Endothelial cell of umbilical vein (primary cell): ENCODE results near the gene DPYD. TPM values are rescaled to one million over a fixed set of nuclear protein-coding genes. Genes with fewer than 3 reads are reported as not detected.

Source experiments
- BruUV-seq: library from RNA; stranded (reverse); fragments of 400-500 nt; replicated peaks from 2 replicates; lab custom pipeline; 2021; lab: Mats Ljungman, UMichigan
- CTCF ChIA-PET: fragments of 300-600, 350-600 bp; sonication (Branson Sonifier 250); formaldehyde crosslinking; loops from one replicate; lab custom pipeline; 2021; ENCODE audit warnings: antibody characterized with exemption, inconsistent platforms; lab: Charles Lee
- POLR2A ChIA-PET: fragments of 300-600, 350-600 bp; sonication (Branson Sonifier 250); formaldehyde crosslinking; loops from one replicate; lab custom pipeline; 2021; ENCODE audit warnings: antibody characterized with exemption, inconsistent platforms; lab: Charles Lee
- DNase-seq: peaks from one replicate; pipeline ENCODE4 v3.0.0-alpha.2; 2011; ENCODE audit warnings: low read depth, low spot score
- FAIRE-seq: peaks from 2 replicates; lab custom pipeline; 2011; peaks lifted over from hg19 to GRCh38; lab: Jason Lieb, UNC
- H2AFZ ChIP-seq: 2 replicates; pipeline ENCODE4 v1.6.0; 2012; ENCODE audit warnings: low read depth, low read length, control low read depth, inconsistent platforms
- H3K27ac ChIP-seq: 2 replicates; pipeline ENCODE4 v1.5.1; 2011; ENCODE audit warnings: low read depth, mild to moderate bottlenecking, control low read depth, low read length, moderate library complexity; ENCODE audit not compliant: insufficient read depth
- H3K27me3 ChIP-seq, 2 experiments: 2 replicates each; pipeline versions ENCODE4 v1.6.0 to v1.6.1; 2011; ENCODE audit warnings: low read length in 2 of 2, mixed read lengths in 1 of 2; ENCODE audit not compliant: control insufficient read depth in 2 of 2, insufficient read depth in 2 of 2
- H3K36me3 ChIP-seq, 2 experiments: 2 replicates in 1 of 2; 3 replicates in 1 of 2; pipeline ENCODE4 v1.5.1; 2011; ENCODE audit warnings: low read length in 2 of 2, mild to moderate bottlenecking in 1 of 2, moderate library complexity in 1 of 2; ENCODE audit not compliant: control insufficient read depth in 2 of 2, insufficient read depth in 2 of 2; ENCODE audit errors: extremely low read depth in 1 of 2
- H3K4me1 ChIP-seq: 3 replicates; pipeline ENCODE4 v1.5.1; 2011; ENCODE audit warnings: mild to moderate bottlenecking, low read length; ENCODE audit not compliant: control insufficient read depth, insufficient read depth; ENCODE audit errors: extremely low read depth
- H3K4me2 ChIP-seq: 2 replicates; pipeline ENCODE4 v1.6.1; 2011; ENCODE audit warnings: low read length, control low read depth, mixed read lengths; ENCODE audit not compliant: insufficient read depth
- H3K4me3 ChIP-seq, 3 experiments: fragments of 200-600 bp in 1 of 3; sonication (generic), shearing (Covaris generic) in 1 of 3; replicated peaks in 1 of 3; 2 replicates each; pipeline ENCODE4 v1.5.1; 2011 to 2016; ENCODE audit warnings: control low read depth in 3 of 3, low read length in 3 of 3, mild to moderate bottlenecking in 2 of 3, inconsistent platforms in 1 of 3, low read depth in 1 of 3, moderate library complexity in 1 of 3; ENCODE audit not compliant: insufficient read depth in 1 of 3
- H3K79me2 ChIP-seq: 2 replicates; pipeline ENCODE4 v1.6.0; 2012; ENCODE audit warnings: low read length, inconsistent platforms; ENCODE audit not compliant: control insufficient read depth, insufficient read depth
- H3K9ac ChIP-seq: replicated peaks from 2 replicates; pipeline ENCODE3; 2011; ENCODE audit warnings: low read length, control low read depth; ENCODE audit not compliant: insufficient read depth; ENCODE audit errors: extremely low read depth
- H3K9me1 ChIP-seq: replicated peaks from 3 replicates; pipeline ENCODE4 v1.6.0; 2011; ENCODE audit warnings: mild to moderate bottlenecking, low read length; ENCODE audit not compliant: control insufficient read depth, insufficient read depth; ENCODE audit errors: extremely low read depth
- H3K9me3 ChIP-seq: replicated peaks from 2 replicates; pipeline ENCODE4 v1.5.1; 2012; ENCODE audit warnings: low read length, inconsistent platforms; ENCODE audit not compliant: control insufficient read depth, insufficient read depth
- H4K20me1 ChIP-seq: replicated peaks from 2 replicates; pipeline ENCODE3; 2011; ENCODE audit warnings: mild to moderate bottlenecking, low read length; ENCODE audit not compliant: control insufficient read depth, insufficient read depth; ENCODE audit errors: extremely low read depth
- CTCF ChIP-seq, 2 donors: IDR thresholded peaks; 1 replicate in 1 of 2; 2 replicates in 1 of 2; pipeline ENCODE4 v1.5.1; 2011; ENCODE audit warnings: low read length in 2 of 2, mild to moderate bottlenecking in 2 of 2, moderate library complexity in 2 of 2, control low read depth in 1 of 2, inconsistent platforms in 1 of 2, low read depth in 1 of 2; ENCODE audit not compliant: insufficient read depth in 1 of 2; ENCODE audit errors: extremely low read depth in 1 of 2
- EZH2 ChIP-seq: IDR thresholded peaks from 2 replicates; pipeline ENCODE4 v1.6.1; 2012; ENCODE audit warnings: borderline replicate concordance, low read depth, mild to moderate bottlenecking, moderate library complexity, low read length, inconsistent platforms; ENCODE audit not compliant: severe bottlenecking
- FOS ChIP-seq: IDR thresholded peaks from 2 replicates; pipeline ENCODE4 v1.6.1; 2011; ENCODE audit warnings: mild to moderate bottlenecking, low read length, moderate library complexity, borderline replicate concordance; ENCODE audit not compliant: insufficient read depth
- GATA2 ChIP-seq: IDR thresholded peaks from 2 replicates; pipeline ENCODE4 v1.7.0; 2011; ENCODE audit warnings: low read depth, mild to moderate bottlenecking, moderate library complexity, mixed read lengths, low read length; ENCODE audit not compliant: insufficient read length, insufficient read depth
- JUN ChIP-seq: IDR thresholded peaks from 2 replicates; pipeline ENCODE4 v1.6.1; 2011; ENCODE audit warnings: borderline replicate concordance, low read depth; ENCODE audit not compliant: insufficient read length, insufficient read depth
- MAX ChIP-seq: IDR thresholded peaks from 2 replicates; pipeline ENCODE4 v1.6.1; 2011; ENCODE audit not compliant: insufficient read depth, insufficient read length
- MYC ChIP-seq: IDR thresholded peaks from one replicate; pipeline ENCODE4 v1.6.1; 2011; ENCODE audit warnings: mild to moderate bottlenecking, low read depth, low read length
- POLR2A ChIP-seq: IDR thresholded peaks from 2 replicates; pipeline ENCODE4 v1.6.1; 2012; ENCODE audit warnings: low read depth, mild to moderate bottlenecking, control low read depth, low read length
- POLR2AphosphoS5 ChIP-seq: IDR thresholded peaks from 2 replicates; pipeline ENCODE4 v1.6.1; 2012; ENCODE audit warnings: low read depth, mild to moderate bottlenecking, control low read depth, low read length, moderate library complexity; ENCODE audit not compliant: insufficient read depth
- dilution Hi-C: fragments of 300-500 bp; cut with MboI; formaldehyde crosslinking; loops from one replicate; pipeline ENCODE4 v1.15.0; 2019; ENCODE audit warnings: low sequenced_read_pairs; ENCODE audit not compliant: extremely low pct_ligation_motif_present
- intact Hi-C: fragments of 100-400 bp; cut with micrococcal nuclease; formaldehyde crosslinking; loops from one replicate; pipeline ENCODE4 v1.10.0; 2022
- polyA plus RNA-seq, 4 experiments: library from polyadenylated mRNA; depleted of rRNA in 3 of 4; stranded (reverse) in 3 of 4; unstranded in 1 of 4; fragments of >200 nt; gene quantifications; 2 replicates each; pipeline versions ENCODE4 v1.2.1 to v1.2.3, GENCODE V29; 2011 to 2012; ENCODE audit warnings: missing spikeins in 1 of 4
- total RNA-seq: library from RNA; stranded (reverse); gene quantifications from 2 replicates; pipeline ENCODE4 v1.2.3, GENCODE V29; 2021

The DPYD gene
- total and polyA plus RNA-seq, 2 donors (not counting 3 experiments of a cell fraction or from before 2014, with no cell fraction given): 4.6 to 15.1 TPM

- no peaks in the 10 kb centered on the region for H3K9me1 ChIP-seq
- no peaks in the 10 kb centered on the region for H4K20me1 ChIP-seq
Measured at GRCh38 chr1:97351846-97352245, 569.0 kb downstream of the DPYD start.

More at GRCh38 chr1:97351846-97352245, 569.0 kb downstream of the DPYD start:
- no peak for FAIRE-seq
- Histone ChIP-seq H2AFZ (no peak overlapping the region), H3K9me3 (no peaks in the 10 kb centered on the region), H3K27ac (no peak overlapping the region), H3K27me3 (no peaks in the 10 kb centered on the region), H3K4me2 (no peak overlapping the region), H3K79me2 (no peaks in the 10 kb centered on the region), H3K36me3 (no peaks in the 10 kb centered on the region), H3K4me3 (no peak overlapping the region), H3K9ac (no peak overlapping the region), H3K4me1 (no peaks in the 10 kb centered on the region)
- DNase-seq: no peak
- dilution Hi-C loops: no loop called here
- intact Hi-C loops: no loop called here
- POLR2A ChIA-PET: no interaction called here
- CTCF ChIA-PET: interaction anchor here (0.9 kb wide), 1 partner anchor 27 kb away, joined by 3 read pairs; no protein-coding TSS in a partner anchor
- TF ChIP-seq MYC (no peak), MAX (no peak), FOS (no peak), GATA2 (no peak), CTCF (IDR thresholded peaks at IDR 0.05; ENCODE audit: extremely low read depth in 1 of 2, insufficient read depth in 1 of 2, low read depth in 1 of 2, low read length in 2 of 2) (no peak), POLR2A (no peak), EZH2 (no peak), JUN (no peak), POLR2AphosphoS5 (no peak)
- BruUV-seq: no TSS peak
